ENCODE data around the gene FAM163A.

DNA sequence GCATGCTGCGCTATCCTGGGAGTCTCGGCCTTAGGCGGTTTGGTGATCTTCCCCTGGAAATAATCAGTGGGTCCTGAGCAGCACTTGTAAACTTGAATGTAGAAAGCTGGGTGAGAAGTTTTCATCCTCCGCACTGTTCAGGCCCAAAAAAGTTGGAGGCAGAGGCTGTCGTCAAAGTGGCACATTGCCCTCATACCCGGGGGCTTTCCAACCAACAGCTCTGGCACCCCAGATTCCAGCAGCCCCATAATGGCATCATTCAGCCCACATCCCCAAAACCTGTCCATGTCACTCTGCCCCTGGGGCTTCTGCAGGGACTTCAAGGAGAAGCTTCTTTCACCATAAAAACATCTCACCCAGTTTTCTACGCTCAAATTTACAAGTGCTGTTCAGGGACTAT lies 75.2 kb downstream of the FAM163A start:
- TF ChIP-seq GATA3 (IDR thresholded peaks at IDR 0.05; ENCODE audit: low read depth, low read length) (no peak), GATA2 (IDR thresholded peaks at IDR 0.05; ENCODE audit: low read depth, low read length) (no peak)

All from SH-SY5Y (cell line).